Sigmoid colon (tissue), 7 donors: ENCODE results near the gene CYP4F11. TPM values are rescaled to one million over a fixed set of nuclear protein-coding genes. Genes with fewer than 3 reads are reported as not detected.

ENCODE experiments used
- DNase-seq: peaks from one replicate; pipeline ENCODE4 v3.0.0-alpha.2; 2019
- H3K27ac ChIP-seq, 4 donors: fragments of 200-600 bp; sonication (generic); one replicate each; pipeline ENCODE4 v1.5.1; 2016 to 2019; ENCODE audit warnings: mild to moderate bottlenecking in 1 of 4
- H3K27me3 ChIP-seq, 3 donors: fragments of 200-600 bp; sonication (generic); one replicate each; pipeline ENCODE4 v1.5.1; 2019; ENCODE audit warnings: mild to moderate bottlenecking in 1 of 3
- H3K36me3 ChIP-seq, 4 donors: fragments of 200-600 bp; sonication (generic); one replicate each; pipeline ENCODE4 v1.5.1; 2016 to 2019
- H3K4me1 ChIP-seq, 4 donors: fragments of 200-600 bp; sonication (generic); one replicate each; pipeline ENCODE4 v1.5.1; 2017 to 2019
- H3K4me3 ChIP-seq, 4 donors: fragments of 200-600 bp; sonication (generic); one replicate each; pipeline ENCODE4 v1.5.1; 2017 to 2019; ENCODE audit warnings: mild to moderate bottlenecking in 2 of 4, moderate library complexity in 1 of 4
- H3K9me3 ChIP-seq, 4 donors: fragments of 200-600 bp in 3 of 4; sonication (generic) in 3 of 4; one replicate each; pipeline versions ENCODE4 v1.5.1 to v1.6.1; 2013 to 2019
- CTCF ChIP-seq, 4 experiments: fragments of 450-650 bp in 3 of 4; fragments of 200-600 bp in 1 of 4; IDR thresholded peaks; one replicate each; pipeline ENCODE4 v1.5.1; 2016 to 2019; ENCODE audit warnings: antibody characterized with exemption in 4 of 4, mild to moderate bottlenecking in 3 of 4, moderate library complexity in 2 of 4
- EP300 ChIP-seq, 4 donors: sonication (generic); formaldehyde crosslinking; IDR thresholded peaks; one replicate each; pipeline ENCODE4 v1.6.1; 2017; ENCODE audit warnings: antibody characterized with exemption in 4 of 4
- POLR2A ChIP-seq, 2 donors: fragments of 450-650 bp; IDR thresholded peaks; one replicate each; pipeline ENCODE4 v1.6.1; 2016; ENCODE audit warnings: antibody characterized with exemption in 2 of 2, mild to moderate bottlenecking in 2 of 2, moderate library complexity in 2 of 2
- POLR2AphosphoS5 ChIP-seq, 4 donors: sonication (generic); formaldehyde crosslinking; IDR thresholded peaks; one replicate each; pipeline ENCODE4 v1.6.1; 2017; ENCODE audit warnings: antibody characterized with exemption in 4 of 4
- WGBS, 2 donors: extraction: QIAGEN DNeasy Blood & Tissue Kit; methylation state at CpG; one replicate each; pipeline ENCODE4 v1.1.7; 2013; 5-methylcytosine and 5-hydroxymethylcytosine counted together
- intact Hi-C: fragments of 100-400 bp; cut with DNase I; formaldehyde crosslinking; loops from one replicate; pipeline ENCODE4 v1.15.1; 2023
- polyA plus RNA-seq, 3 donors: library from polyadenylated mRNA; stranded (reverse); fragments of 200-250 nt; gene quantifications; one replicate each; pipeline ENCODE4 v1.2.3, GENCODE V29; 2013
- total RNA-seq, 4 donors: library from RNA; depleted of rRNA; stranded (reverse); fragments of >200 nt; gene quantifications; one replicate each; pipeline ENCODE4 v1.1.0, GENCODE V29; 2016
- donor health status: healthy with polysubstance abuse.
- donor health status: Bipolar disorder and iron deficiency.
- donor health status: healthy.

The CYP4F11 gene
- total and polyA plus RNA-seq, 7 donors: 0.10 to 1.8 (median 0.67) TPM; not detected in 3

GRCh38 chr19:15928321-15928720 lies 6.0 kb downstream of the CYP4F11 start:
- Histone ChIP-seq H3K27me3 (peaks cover 5 to 47% (median 11%) of the 10 kb centered on the region in 3 donors), H3K4me3 (no peak overlapping the region), H3K9me3 (no peaks in the 10 kb centered on the region), H3K27ac (no peak overlapping the region), H3K36me3 (no peaks in the 10 kb centered on the region), H3K4me1 (no peaks in the 10 kb centered on the region)
- WGBS, 2 donors: 84 to 94% methylated on average over 3 of the region's 3 CpGs
- TF ChIP-seq EP300 (IDR thresholded peaks at IDR 0.05) (no peak), POLR2AphosphoS5 (IDR thresholded peaks at IDR 0.05) (no peak), POLR2A (IDR thresholded peaks at IDR 0.05) (no peak), CTCF (IDR thresholded peaks at IDR 0.05) (no peak)
- no peak for DNase-seq
- intact Hi-C loops: no loop called here

GRCh38 chr19:15926484-15926883 lies 7.8 kb downstream of the CYP4F11 start:
- DNase-seq: no peak
- WGBS, 2 donors: 0 to 6% methylated on average over 1 of the region's 1 CpG
- intact Hi-C loops: no loop called here
- no peak overlapping the region for H3K27ac ChIP-seq
- H3K36me3 ChIP-seq: no peaks in the 10 kb centered on the region
- H3K9me3 ChIP-seq: no peaks in the 10 kb centered on the region
- no peak overlapping the region for H3K4me3 ChIP-seq
- H3K27me3 ChIP-seq: peaks cover 5 to 47% (median 11%) of the 10 kb centered on the region in 3 donors
- no peak for TF ChIP-seq EP300 (IDR thresholded peaks at IDR 0.05)
- TF ChIP-seq CTCF (IDR thresholded peaks at IDR 0.05): no peak
- no peak for TF ChIP-seq POLR2A (IDR thresholded peaks at IDR 0.05)
- no peak for TF ChIP-seq POLR2AphosphoS5 (IDR thresholded peaks at IDR 0.05)
- H3K4me1 ChIP-seq: no peaks in the 10 kb centered on the region

GRCh38 chr19:15923702-15924101 lies 10.6 kb downstream of the CYP4F11 start:
- TF ChIP-seq POLR2A (IDR thresholded peaks at IDR 0.05): no peak
- no peak for TF ChIP-seq CTCF (IDR thresholded peaks at IDR 0.05)
- TF ChIP-seq POLR2AphosphoS5 (IDR thresholded peaks at IDR 0.05): no peak
- no peak for TF ChIP-seq EP300 (IDR thresholded peaks at IDR 0.05)
- DNase-seq: no peak
- 40 to 78% methylated on average over 8 of the region's 8 CpGs for WGBS, 2 donors
- Histone ChIP-seq H3K4me3 (no peak overlapping the region), H3K4me1 (no peaks in the 10 kb centered on the region), H3K27me3 (peaks cover 1 to 21% (median 5%) of the 10 kb centered on the region in 3 donors), H3K9me3 (no peaks in the 10 kb centered on the region), H3K36me3 (no peaks in the 10 kb centered on the region), H3K27ac (no peak overlapping the region)
- intact Hi-C loops: no loop called here

- Histone ChIP-seq H3K27me3 (peaks cover 0 to 8% (median 5%) of the 10 kb centered on the region in 3 donors), H3K4me3 (no peak overlapping the region)
- intact Hi-C loops: no loop called here
These were observed 12.3 kb downstream of the CYP4F11 start for GRCh38 chr19:15922021-15922420.

More at GRCh38 chr19:15922021-15922420, 12.3 kb downstream of the CYP4F11 start:
- Histone ChIP-seq H3K36me3 (no peaks in the 10 kb centered on the region), H3K4me1 (no peaks in the 10 kb centered on the region), H3K9me3 (no peaks in the 10 kb centered on the region), H3K27ac (no peak overlapping the region)
- DNase-seq: no peak
- TF ChIP-seq POLR2AphosphoS5 (IDR thresholded peaks at IDR 0.05): no peak
- TF ChIP-seq POLR2A (IDR thresholded peaks at IDR 0.05): no peak
- TF ChIP-seq EP300 (IDR thresholded peaks at IDR 0.05): no peak
- TF ChIP-seq CTCF (IDR thresholded peaks at IDR 0.05): no peak
- 67 to 84% methylated on average over 4 of the region's 4 CpGs for WGBS, 2 donors
